CD14-positive monocyte (primary cell): Measurements from ENCODE around the gene CHST2. TPM values are rescaled to one million over a fixed set of nuclear protein-coding genes. Genes with fewer than 3 reads are reported as not detected.
A peak's percentile ranks its signal among the peaks of the same experiment; 100 is the strongest.

Experiments
- DNase-seq, 3 donors: peaks; one replicate each; pipeline ENCODE4 v3.0.0-alpha.2; 2011 to 2022
- H2AFZ ChIP-seq: 2 replicates; pipeline ENCODE4 v1.6.0; 2012; ENCODE audit warnings: mild to moderate bottlenecking, low read depth, low read length, inconsistent platforms; ENCODE audit not compliant: insufficient read depth, poor library complexity, severe bottlenecking
- H3K27ac ChIP-seq, 2 donors: 1 replicate in 1 of 2; 2 replicates in 1 of 2; pipeline ENCODE4 v1.5.1; 2012 to 2013; ENCODE audit warnings: low read length in 2 of 2, control low read depth in 1 of 2, inconsistent platforms in 1 of 2, low read depth in 1 of 2, mild to moderate bottlenecking in 1 of 2
- H3K27me3 ChIP-seq, 2 donors: one replicate each; pipeline versions ENCODE4 v1.6.0 to v1.6.1; 2011 to 2013; ENCODE audit warnings: low read length in 2 of 2; ENCODE audit not compliant: control insufficient read depth in 2 of 2, insufficient read depth in 2 of 2
- H3K36me3 ChIP-seq, 2 donors: replicated peaks in 1 of 2; 1 replicate in 1 of 2; 2 replicates in 1 of 2; pipeline versions ENCODE4 v1.5.1 to v1.6.1; 2012 to 2013; ENCODE audit warnings: low read length in 2 of 2, control low read depth in 1 of 2, inconsistent platforms in 1 of 2, mild to moderate bottlenecking in 1 of 2; ENCODE audit not compliant: insufficient read depth in 2 of 2, control insufficient read depth in 1 of 2
- H3K4me1 ChIP-seq, 2 donors: 1 replicate in 1 of 2; 2 replicates in 1 of 2; pipeline versions ENCODE4 v1.5.1 to v1.6.1; 2012 to 2013; ENCODE audit warnings: low read length in 2 of 2, control low read depth in 1 of 2, inconsistent platforms in 1 of 2, mild to moderate bottlenecking in 1 of 2, moderate library complexity in 1 of 2; ENCODE audit not compliant: insufficient read depth in 2 of 2, control insufficient read depth in 1 of 2
- H3K4me2 ChIP-seq: replicated peaks from 2 replicates; pipeline ENCODE3; 2012; ENCODE audit warnings: low read length, moderate library complexity, mild to moderate bottlenecking; ENCODE audit not compliant: poor library complexity, severe bottlenecking; ENCODE audit errors: extremely low read depth
- H3K4me3 ChIP-seq, 3 experiments: fragments of 200-600 bp in 1 of 3; sonication (generic) in 1 of 3; replicated peaks in 1 of 3; 1 replicate in 2 of 3; 2 replicates in 1 of 3; pipeline ENCODE4 v1.5.1; 2011 to 2013; ENCODE audit warnings: low read length in 3 of 3, mild to moderate bottlenecking in 3 of 3, control low read depth in 2 of 3, low read depth in 2 of 3, inconsistent platforms in 1 of 3, moderate library complexity in 1 of 3
- H3K79me2 ChIP-seq: 2 replicates; pipeline ENCODE4 v1.6.0; 2012; ENCODE audit warnings: mild to moderate bottlenecking, control low read depth, inconsistent platforms, low read length, moderate library complexity; ENCODE audit not compliant: insufficient read depth
- H3K9ac ChIP-seq: 2 replicates; pipeline ENCODE4 v1.6.0; 2017; ENCODE audit warnings: low read length, mild to moderate bottlenecking; ENCODE audit not compliant: insufficient read depth, poor library complexity, severe bottlenecking
- H3K9me3 ChIP-seq, 2 donors: replicated peaks in 1 of 2; 1 replicate in 1 of 2; 2 replicates in 1 of 2; pipeline versions ENCODE4 v1.5.1 to v1.6.1; 2012 to 2013; ENCODE audit warnings: low read length in 2 of 2, control low read depth in 1 of 2; ENCODE audit not compliant: control insufficient read depth in 1 of 2, insufficient read depth in 1 of 2
- H4K20me1 ChIP-seq: 2 replicates; pipeline ENCODE4 v1.6.0; 2012; ENCODE audit warnings: mild to moderate bottlenecking, low read length, control low read depth, moderate library complexity; ENCODE audit not compliant: insufficient read depth
- H3K27ac Mint-ChIP-seq, 7 donors: one replicate each; pipeline ENCODE4 v1.8.0; 2020; ENCODE audit warnings: mild to moderate bottlenecking in 7 of 7, mixed read lengths in 7 of 7, moderate library complexity in 6 of 7, inconsistent platforms in 2 of 7
- H3K27me3 Mint-ChIP-seq, 3 donors: one replicate each; pipeline ENCODE4 v1.8.0; 2021 to 2022; ENCODE audit warnings: low read depth in 3 of 3, mild to moderate bottlenecking in 3 of 3, mixed read lengths in 3 of 3, moderate library complexity in 3 of 3, inconsistent platforms in 1 of 3
- H3K36me3 Mint-ChIP-seq, 2 donors: one replicate each; pipeline ENCODE4 v1.8.0; 2020; ENCODE audit warnings: mixed read lengths in 2 of 2, inconsistent platforms in 1 of 2, mild to moderate bottlenecking in 1 of 2
- H3K4me1 Mint-ChIP-seq: one replicate; pipeline ENCODE4 v1.8.0; 2020; ENCODE audit warnings: mild to moderate bottlenecking, mixed read lengths
- H3K4me3 Mint-ChIP-seq, 2 donors: one replicate each; pipeline ENCODE4 v1.8.0; 2020; ENCODE audit warnings: mild to moderate bottlenecking in 2 of 2, mixed read lengths in 2 of 2, moderate library complexity in 1 of 2
- H3K9me3 Mint-ChIP-seq, 7 donors: one replicate each; pipeline ENCODE4 v1.8.0; 2020 to 2022; ENCODE audit warnings: mixed read lengths in 7 of 7, mild to moderate bottlenecking in 6 of 7, moderate library complexity in 6 of 7, inconsistent platforms in 2 of 7
- WGBS: methylation state at CpG from one replicate; pipeline ENCODE4 v1.1.5; 2013; ENCODE audit warnings: missing lambda C conversion rate; ENCODE audit not compliant: insufficient coverage; 5-methylcytosine and 5-hydroxymethylcytosine counted together
- intact Hi-C, 2 donors: fragments of 100-400 bp; cut with micrococcal nuclease; formaldehyde crosslinking; loops; one replicate each; pipeline versions ENCODE4 v1.15.0 to v1.15.1; 2023
- polyA plus RNA-seq, 3 donors: library from polyadenylated mRNA; depleted of rRNA in 1 of 3; unstranded in 2 of 3; stranded (reverse) in 1 of 3; fragments of 300-500 nt in 2 of 3; fragments of >200 nt in 1 of 3; fragmentation: Illumina TruSeq in 2 of 3; gene quantifications; 1 replicate in 2 of 3; 2 replicates in 1 of 3; pipeline ENCODE4 v1.2.3, GENCODE V29; 2012 to 2021
- TF ChIP-seq, protein P1 (sequence below): fragments of 200-600 bp; IDR thresholded peaks from one replicate; pipeline ENCODE4 v1.8.0; 2022; ENCODE audit warnings: antibody characterized with exemption, mild to moderate bottlenecking

CHST2 gene
- polyA plus RNA-seq, 3 donors, result 6.1 to 18.0 (median 9.6) TPM

GRCh38 chr3:143138953-143139352 is 19.4 kb downstream of the CHST2 start:
- Mint-ChIP-seq H3K36me3 (no peaks in the 10 kb centered on the region), H3K27me3 (no peaks in the 10 kb centered on the region), H3K4me3 (no peak overlapping the region), H3K27ac (peak overlapping the region in 2 of 7 donors; percentile 48 to 63), H3K4me1 (peaks cover 29% of the 10 kb centered on the region), H3K9me3 (no peaks in the 10 kb centered on the region)
- Histone ChIP-seq H2AFZ (no peak overlapping the region), H3K9ac (no peak overlapping the region), H3K9me3 (no peaks in the 10 kb centered on the region), H3K36me3 (no peaks in the 10 kb centered on the region), H3K4me2 (no peak overlapping the region), H3K27ac (no peak overlapping the region), H3K27me3 (no peaks in the 10 kb centered on the region), H3K4me3 (no peak overlapping the region), H4K20me1 (no peaks in the 10 kb centered on the region), H3K79me2 (no peaks in the 10 kb centered on the region), H3K4me1 (peaks cover 20 to 24% of the 10 kb centered on the region in 2 donors)
- intact Hi-C loops, result no loop called here
- TF ChIP-seq, protein P1, sequence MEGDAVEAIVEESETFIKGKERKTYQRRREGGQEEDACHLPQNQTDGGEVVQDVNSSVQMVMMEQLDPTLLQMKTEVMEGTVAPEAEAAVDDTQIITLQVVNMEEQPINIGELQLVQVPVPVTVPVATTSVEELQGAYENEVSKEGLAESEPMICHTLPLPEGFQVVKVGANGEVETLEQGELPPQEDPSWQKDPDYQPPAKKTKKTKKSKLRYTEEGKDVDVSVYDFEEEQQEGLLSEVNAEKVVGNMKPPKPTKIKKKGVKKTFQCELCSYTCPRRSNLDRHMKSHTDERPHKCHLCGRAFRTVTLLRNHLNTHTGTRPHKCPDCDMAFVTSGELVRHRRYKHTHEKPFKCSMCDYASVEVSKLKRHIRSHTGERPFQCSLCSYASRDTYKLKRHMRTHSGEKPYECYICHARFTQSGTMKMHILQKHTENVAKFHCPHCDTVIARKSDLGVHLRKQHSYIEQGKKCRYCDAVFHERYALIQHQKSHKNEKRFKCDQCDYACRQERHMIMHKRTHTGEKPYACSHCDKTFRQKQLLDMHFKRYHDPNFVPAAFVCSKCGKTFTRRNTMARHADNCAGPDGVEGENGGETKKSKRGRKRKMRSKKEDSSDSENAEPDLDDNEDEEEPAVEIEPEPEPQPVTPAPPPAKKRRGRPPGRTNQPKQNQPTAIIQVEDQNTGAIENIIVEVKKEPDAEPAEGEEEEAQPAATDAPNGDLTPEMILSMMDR, result no peak
- DNase-seq, result no peak
- WGBS, result 100% methylated on average over 2 of the region's 3 CpGs

- no peak overlapping the region for H3K4me3 Mint-ChIP-seq
- 100% methylated on average over 3 of the region's 7 CpGs for WGBS
These were observed 20.2 kb downstream of the CHST2 start for GRCh38 chr3:143139762-143140161.

More at GRCh38 chr3:143139762-143140161, 20.2 kb downstream of the CHST2 start:
- TF ChIP-seq, protein P1, result no peak
- H3K4me1 Mint-ChIP-seq, result peaks cover 23% of the 10 kb centered on the region
- Histone ChIP-seq H3K79me2 (no peaks in the 10 kb centered on the region), H3K4me1 (peaks cover 15 to 16% of the 10 kb centered on the region in 2 donors), H2AFZ (no peak overlapping the region), H4K20me1 (no peaks in the 10 kb centered on the region), H3K4me3 (no peak overlapping the region), H3K4me2 (no peak overlapping the region), H3K9me3 (no peaks in the 10 kb centered on the region), H3K9ac (no peak overlapping the region), H3K27ac (no peak overlapping the region), H3K36me3 (no peaks in the 10 kb centered on the region), H3K27me3 (no peaks in the 10 kb centered on the region)
- H3K27ac Mint-ChIP-seq, result no peak overlapping the region
- peaks cover 0 to 3% (median 0%) of the 10 kb centered on the region in 7 donors for H3K9me3 Mint-ChIP-seq
- H3K27me3 Mint-ChIP-seq, result no peaks in the 10 kb centered on the region
- intact Hi-C loops, result no loop called here
- no peaks in the 10 kb centered on the region for H3K36me3 Mint-ChIP-seq
- DNase-seq, result no peak
